EL (cell line): ENCODE measurements around the gene MCF2L.
"Not testable (repeated sequence)": the region's sequence is repeated elsewhere in the genome, so short reads cannot be mapped to it uniquely, and the experiment has no call there.

Experiments
- DNase-seq: peaks from one replicate; pipeline ENCODE4 v3.0.0-alpha.2; 2016

MCF2L gene

DNA sequence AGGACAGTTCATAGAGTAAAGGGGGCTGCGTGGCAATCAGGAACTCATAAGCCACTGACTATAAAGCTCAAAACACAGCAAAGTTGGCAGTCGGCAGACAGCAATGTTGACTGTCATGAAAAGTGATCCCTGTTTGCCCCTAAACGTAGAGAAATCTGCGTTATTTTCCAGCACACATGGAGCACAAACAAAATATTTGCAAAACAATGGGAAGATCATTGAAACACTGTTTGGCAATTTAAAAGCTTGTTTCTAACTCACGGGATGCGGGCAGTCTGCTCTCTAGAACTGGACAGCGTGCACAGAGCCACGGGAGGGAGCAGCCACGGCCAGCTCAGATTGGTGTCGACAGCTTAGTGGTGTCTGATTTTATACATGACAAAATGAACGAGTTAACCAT is 130.1 kb downstream of the MCF2L start:
- DNase-seq, result no peak

DNA sequence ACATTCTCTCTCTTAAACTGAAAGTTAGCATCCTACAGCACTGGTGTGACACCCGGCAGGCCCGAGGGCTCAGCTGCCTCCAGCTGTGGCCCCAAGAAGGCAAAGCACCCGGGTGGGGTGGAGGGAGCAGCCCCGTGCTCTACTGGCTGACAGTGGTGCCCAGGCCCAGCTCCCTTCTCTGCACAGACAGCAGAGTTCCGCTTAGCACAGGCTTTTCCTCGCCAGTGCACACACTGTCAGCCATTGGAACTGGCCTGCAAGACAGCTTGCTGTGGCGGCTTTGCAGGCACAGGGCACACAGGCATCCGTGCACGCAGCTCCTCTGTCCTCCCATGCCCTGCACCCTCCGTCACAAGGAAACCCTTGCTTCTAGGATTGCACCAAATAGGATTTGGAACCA is 133.3 kb downstream of the MCF2L start:
- not testable (repeated sequence) for DNase-seq

DNA sequence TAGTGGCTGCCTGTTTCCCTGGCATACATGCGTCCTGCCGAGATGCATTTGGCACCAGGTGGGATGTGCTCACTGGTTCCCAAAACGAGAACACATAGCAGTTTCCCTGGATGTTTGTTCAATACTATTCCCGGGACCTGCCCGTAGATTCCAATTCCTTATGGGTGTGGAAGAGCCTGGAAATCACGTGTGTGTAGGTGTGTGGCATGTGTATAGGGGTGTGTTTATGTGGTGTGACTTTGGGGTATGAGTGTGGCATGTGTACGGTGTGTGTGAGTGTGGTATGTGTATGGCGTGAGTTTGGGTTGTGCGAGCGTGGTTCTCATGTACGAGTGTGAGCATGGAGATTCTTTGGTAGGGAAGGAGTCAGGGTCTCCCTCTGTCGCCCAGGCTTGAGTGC is 133.7 kb downstream of the MCF2L start:
- no peak for DNase-seq

DNA sequence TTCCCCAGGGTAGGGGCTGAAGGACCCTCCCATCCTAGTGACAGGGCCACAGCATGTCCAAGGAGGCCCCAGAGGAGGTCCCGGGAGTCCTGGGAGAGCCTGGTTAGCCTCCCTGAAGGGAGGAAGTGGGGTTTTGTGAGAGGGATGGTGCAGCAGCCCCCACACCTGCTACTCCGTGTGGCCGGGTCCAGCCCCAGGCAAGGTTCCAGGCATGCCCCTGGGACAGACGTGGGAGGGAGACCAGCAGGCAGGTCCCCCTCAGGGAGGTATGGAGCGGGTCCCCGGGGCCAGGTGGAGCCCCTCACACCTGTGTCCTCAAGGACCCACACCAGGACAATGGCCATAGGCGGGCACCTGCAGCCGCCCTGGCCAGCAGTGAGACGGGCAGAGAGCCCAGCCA is 134.6 kb downstream of the MCF2L start:
- DNase-seq, result no peak

DNA sequence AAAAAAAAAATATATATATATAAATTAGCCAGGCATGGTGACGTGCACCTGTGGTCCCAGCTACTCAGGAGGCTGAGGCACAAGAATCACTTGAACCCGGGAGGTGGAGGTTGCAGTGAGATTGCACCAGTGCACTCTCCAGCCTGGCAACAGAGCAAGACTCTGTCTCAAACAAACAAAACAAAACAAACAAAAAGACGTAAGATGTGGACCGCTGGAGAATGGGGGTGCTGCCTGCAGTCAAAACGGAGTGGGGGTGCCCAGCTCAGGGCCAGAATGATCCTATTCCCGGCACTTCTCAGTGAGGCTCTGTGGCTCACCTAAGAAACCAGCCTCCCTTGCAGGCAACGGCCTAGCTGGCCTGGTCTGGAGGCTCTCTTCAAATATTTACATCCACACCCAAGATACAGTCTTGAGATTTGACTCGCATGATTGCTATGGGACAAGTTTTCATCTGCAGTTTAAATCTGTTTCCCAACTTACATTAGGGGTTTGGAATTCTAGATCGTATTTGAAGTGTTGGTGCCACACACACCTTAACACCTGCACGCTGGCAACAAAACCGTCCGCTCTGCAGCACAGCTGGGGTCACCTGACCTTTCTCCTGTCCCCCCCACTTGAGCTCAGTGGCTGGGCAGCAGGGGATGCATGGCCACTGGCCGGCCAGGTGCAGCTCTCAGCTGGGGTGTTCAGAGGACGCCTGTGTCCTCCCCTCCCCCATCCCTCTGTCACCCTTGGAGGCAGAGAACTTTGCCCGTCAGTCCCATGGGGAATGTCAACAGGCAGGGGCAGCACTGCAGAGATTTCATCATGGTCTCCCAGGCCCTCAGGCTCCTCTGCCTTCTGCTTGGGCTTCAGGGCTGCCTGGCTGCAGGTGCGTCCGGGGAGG is 136.3 kb downstream of the MCF2L start, which contains the start of gene F7:
Gene F7 (plus strand): TSS at position 760 of the 889 bp plus-strand sequence. CDS start 51 bp downstream, at position 811.
- no peak for DNase-seq

DNA sequence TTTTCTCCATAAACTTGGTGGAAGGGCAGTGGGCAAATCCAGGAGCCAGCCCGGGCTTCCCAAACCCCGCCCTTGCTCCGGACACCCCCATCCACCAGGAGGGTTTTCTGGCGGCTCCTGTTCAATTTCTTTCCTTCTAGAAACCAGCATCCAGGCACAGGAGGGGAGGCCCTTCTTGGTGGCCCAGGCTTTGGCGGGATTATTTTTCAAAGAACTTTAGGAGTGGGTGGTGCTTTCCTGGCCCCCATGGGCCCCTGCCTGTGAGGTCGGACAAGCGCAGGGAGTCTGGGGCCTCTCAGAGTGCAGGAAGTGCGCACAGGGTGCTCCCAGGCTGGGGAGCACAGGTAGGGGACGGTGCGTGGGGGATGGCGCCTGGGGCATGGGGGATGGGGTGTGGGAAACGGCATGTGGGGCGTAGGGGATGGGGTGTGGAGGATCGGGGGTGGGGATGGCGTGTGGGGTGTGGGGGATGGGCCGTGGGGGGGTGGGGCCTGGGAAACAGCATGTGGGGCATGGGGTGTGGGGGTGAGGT is 137.0 kb downstream of the MCF2L start:
- DNase-seq, result no peak

DNA sequence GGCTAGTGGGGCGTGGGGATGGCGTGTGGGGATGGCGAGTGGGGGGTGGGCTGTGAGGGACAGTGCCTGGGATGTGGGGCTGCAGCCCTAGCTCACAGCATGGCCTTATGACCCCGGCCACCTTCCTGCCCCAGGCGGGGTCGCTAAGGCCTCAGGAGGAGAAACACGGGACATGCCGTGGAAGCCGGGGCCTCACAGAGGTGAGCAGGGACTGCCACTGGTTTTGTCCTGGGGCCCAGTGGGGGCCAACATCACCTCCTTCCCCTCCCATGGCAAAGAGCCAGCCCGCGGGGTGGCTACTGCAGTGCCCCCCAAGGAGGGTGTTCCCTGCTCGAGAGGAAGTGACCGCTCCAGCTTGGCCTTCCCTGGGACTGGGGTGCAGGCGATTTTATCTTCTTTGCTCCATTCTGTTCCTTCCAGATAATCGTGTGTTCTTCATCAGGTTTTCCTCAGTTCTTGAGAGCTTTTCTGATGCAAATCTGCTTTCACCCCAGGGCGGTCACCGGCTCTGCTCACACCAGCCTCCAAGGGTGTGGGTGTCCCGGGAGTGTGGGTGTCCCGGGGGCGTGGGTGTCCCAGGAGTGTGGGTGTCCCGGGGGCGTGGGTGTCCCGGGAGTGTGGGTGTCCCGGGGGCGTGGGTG is 137.8 kb downstream of the MCF2L start:
- DNase-seq, result no peak

DNA sequence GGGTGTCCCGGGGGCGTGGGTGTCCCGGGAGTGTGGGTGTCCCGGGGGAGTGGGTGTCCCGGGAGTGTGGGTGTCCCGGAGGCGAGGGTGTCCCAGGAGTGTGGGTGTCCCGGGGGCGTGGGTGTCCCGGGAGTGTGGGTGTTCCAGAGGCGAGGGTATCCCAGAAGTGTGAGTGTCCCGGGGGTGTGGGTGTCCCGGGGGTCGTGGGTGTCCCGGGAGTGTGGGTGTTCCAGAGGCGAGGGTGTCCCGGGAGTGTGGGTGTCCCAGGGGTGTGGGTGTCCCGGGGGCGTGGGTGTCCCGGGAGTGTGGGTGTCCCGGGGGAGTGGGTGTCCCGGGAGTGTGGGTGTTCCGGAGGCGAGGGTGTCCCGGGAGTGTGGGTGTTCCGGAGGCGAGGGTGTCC is 139.5 kb downstream of the MCF2L start:
- not testable (repeated sequence) for DNase-seq

DNA sequence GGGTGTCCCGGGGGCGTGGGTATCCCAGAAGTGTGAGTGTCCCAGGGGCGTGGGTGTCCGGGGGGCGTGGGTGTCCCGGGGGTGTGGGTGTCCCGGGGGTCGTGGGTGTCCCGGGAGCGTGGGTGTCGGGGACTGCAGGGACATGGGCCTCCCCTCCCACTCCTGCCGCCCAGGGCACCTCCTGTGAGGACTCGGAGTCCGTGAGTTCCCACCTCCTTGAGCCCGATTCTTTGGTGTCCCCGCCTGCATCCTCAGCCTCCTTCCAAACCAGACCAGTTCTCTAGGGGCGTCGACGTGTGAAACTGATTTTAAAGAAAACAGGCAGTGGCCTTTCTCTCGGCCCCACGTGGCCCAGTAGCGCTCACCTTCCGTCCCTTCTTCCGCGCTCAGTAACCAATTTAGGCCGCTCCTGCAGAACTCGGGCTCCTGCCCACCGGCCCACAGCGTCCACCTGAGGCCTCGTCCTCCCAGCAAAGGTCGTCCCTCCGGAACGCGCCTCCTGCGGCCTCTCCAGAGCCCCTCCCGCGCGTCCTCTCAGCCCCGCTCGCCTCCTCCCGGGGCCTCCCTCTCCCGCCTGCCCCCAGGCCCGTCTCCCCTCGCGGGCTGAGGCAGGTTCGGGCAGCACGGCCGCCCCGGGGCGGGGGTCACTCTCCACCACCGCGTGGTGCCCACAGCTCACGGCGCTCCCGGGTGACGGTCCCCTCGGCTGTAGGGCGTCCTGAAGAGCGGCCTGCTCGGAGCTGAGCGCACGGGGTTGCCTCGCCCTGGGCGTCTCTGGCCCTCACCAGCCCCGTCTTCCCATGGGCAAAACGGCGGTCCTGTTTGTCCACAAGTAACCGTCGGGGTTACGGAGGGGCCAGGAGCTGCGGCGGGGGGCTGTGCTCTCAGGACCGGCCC is 140.4 kb downstream of the MCF2L start:
- DNase-seq, result no peak

DNA sequence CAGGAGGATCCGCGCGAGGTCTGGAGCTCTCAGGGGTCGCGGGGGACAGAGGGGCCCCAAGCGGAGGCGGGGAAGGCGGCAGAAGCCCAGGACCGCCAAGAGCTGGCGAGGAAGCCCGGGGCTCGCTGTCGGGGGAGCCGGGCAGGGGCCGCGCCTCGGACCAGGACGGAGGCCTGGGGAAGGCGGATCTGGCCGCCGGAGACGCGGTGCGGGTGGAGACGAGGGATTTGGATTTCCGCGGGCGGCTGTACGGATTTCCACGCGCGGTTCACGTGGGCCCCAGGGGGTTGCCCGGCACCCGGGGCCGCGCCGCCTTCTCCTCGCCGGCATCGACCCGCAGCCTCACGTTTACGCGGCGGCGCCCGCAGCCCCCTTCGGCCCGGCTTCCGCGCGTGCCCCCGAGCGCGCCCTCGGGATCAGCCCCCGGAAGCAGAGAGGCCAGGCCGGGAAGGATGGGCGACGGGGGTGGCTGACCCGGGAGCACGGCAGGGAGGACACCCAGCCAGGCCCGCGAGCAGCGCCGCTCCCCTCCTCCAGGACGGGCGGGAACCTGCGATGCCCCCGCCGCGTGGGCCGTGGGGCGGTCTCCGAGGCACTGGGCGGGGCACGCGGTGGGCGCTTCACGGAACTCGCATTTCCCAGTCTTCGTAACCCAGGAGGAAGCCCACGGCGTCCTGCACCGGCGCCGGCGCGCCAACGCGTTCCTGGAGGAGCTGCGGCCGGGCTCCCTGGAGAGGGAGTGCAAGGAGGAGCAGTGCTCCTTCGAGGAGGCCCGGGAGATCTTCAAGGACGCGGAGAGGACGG is 141.2 kb downstream of the MCF2L start:
- no peak for DNase-seq

DNA sequence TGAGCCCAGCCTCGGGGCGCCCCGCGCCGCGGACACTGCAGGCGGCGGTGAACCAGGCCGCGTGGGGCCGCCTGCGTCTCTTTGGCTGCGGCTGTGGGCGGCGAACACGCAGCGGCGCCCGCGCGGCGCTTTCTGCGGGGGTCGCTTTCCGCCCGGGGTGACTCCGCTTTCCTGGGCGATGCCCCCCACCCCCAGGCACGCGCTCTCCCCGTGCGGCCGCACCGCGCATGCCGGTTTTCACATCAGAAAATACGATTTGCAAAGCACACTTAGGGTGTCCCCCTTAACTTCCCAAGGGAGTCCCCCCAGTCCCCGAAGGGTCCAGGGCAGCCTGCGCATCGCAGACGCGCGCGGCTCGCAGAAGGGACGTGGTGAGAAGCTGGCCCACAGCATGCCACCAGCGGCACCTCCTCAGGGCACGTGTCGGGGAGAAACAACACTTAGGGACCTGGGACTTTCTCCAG is 141.9 kb downstream of the MCF2L start:
- DNase-seq, result no peak

DNA sequence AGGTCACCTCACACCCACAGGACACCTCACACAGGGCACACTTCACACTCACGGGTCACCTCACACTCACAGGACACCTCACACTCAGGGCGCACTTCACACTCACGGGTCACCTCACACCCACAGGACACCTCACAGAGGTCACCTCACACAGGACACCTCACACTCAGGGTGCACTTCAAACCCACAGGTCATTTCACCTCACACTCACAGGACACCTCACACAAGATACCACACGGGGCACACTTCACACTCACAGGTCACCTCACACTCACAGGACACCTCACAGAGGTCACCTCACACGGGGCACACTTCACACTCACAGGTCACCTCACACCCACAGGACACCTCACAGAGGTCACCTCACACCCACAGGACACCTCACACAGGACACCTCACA is 142.8 kb downstream of the MCF2L start:
- DNase-seq, result not testable (repeated sequence)

DNA sequence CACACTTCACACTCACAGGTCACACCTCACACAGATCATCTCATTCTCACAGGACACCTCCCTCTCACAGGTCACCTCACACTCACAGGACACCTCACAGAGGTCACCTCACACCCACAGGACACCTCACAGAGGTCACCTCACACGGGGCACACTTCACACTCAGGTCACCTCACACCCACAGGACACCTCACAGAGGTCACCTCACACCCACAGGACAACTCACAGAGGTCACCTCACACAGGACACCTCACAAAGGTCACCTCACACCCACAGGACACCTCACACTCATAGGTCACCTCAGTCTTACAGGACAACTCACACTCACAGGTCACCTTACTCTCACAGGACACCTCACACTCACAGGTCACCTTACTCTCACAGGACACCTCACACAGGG is 143.5 kb downstream of the MCF2L start:
- DNase-seq, result not testable (repeated sequence)

DNA sequence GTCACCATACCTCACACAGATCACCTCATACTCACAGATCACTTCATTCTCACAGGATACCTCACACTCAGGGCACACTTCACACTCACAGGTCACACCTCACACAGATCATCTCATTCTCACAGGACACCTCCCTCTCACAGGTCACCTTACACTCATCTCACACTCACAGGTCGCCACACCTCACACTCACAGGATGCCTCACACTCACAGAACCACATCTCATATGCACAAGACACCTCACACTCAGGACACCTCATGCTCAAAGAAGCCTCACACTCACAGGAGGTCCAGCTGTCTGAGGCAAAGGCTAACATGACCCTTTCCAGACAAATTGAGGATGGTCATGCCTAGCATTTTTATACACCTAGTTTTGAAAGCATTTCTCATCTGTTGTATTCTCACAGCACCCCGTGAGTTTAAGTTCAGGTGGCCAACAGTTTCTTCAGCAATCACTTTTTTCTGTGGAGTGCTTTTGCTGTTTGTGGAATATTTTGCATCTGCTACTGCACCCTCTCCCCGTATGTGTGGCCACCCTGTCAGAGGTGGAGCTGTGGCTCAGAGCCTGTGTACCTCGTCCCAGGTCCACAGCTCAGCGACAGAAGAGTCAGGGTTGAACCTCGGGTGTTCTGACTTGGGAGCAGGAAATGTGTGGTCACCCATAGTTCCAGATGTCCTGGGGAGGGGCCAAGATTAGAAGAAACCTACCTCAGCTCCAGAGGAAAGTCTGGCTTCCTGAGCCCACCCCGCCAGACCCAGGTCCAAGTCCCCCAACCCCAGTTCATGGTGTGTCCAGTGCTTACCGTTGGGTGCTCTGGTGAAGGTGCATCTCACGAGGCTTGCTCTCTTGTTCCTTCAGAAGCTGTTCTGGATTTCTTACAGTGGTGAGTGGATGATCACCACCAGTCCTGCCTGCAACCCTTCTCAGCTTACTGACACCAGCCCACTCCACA is 144.2 kb downstream of the MCF2L start:
- DNase-seq, result no peak

DNA sequence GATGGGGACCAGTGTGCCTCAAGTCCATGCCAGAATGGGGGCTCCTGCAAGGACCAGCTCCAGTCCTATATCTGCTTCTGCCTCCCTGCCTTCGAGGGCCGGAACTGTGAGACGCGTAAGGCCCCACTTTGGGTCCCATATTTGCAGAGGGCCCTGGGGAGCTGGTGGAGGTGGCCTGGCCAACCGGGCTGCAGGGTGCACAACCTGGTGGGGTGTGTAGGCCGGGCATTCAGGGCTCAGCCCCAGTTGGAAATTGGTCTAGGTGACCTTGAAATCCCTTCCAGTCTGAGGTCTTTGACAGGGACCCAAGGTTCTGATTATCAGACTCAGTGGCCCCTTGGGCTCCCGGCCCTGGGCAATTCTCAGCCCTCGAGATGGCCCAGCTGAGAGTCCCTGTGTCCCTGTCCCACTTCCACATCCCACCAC is 144.8 kb downstream of the MCF2L start:
- no peak for DNase-seq

DNA sequence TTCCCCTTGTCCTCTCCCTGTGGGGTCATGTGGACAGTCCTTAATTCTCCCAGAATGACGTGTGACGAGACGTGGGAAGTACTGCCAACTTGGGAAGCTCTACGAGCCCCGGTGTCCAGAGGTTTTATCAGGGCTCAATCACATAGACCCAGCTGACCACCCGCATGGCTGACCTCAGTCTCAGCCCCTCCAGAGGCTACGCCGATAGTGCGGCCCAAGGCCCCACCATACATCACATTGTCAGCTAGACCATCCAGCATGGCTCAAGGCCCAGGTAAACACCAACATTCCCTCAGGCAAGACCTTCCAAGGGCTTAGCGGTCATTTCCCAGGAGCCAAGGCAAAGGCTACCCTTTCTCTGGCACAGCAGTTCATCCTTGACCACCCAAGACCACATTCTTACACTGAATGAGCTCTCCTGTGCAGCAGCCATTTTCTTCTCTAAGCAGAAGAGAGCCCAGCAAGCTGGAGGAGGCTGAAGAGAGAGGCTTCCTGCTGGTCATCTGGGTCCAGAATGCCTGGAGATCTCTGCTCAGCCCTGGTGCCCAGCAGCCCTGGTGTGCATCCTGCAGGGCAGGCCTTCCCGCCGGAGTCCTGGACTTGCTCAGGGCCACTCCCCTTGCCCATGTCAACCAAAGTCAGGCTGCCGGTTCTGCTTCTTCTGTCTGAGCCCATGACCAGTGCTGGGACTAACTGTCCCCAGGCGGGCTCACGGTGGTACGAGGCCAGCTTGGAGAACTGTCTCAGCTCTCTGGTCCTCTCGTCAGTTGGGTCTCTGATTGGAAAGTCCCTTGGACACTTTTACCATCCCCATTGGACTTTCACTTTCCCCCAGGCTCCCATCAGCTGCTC is 145.7 kb downstream of the MCF2L start:
- no peak for DNase-seq

DNA sequence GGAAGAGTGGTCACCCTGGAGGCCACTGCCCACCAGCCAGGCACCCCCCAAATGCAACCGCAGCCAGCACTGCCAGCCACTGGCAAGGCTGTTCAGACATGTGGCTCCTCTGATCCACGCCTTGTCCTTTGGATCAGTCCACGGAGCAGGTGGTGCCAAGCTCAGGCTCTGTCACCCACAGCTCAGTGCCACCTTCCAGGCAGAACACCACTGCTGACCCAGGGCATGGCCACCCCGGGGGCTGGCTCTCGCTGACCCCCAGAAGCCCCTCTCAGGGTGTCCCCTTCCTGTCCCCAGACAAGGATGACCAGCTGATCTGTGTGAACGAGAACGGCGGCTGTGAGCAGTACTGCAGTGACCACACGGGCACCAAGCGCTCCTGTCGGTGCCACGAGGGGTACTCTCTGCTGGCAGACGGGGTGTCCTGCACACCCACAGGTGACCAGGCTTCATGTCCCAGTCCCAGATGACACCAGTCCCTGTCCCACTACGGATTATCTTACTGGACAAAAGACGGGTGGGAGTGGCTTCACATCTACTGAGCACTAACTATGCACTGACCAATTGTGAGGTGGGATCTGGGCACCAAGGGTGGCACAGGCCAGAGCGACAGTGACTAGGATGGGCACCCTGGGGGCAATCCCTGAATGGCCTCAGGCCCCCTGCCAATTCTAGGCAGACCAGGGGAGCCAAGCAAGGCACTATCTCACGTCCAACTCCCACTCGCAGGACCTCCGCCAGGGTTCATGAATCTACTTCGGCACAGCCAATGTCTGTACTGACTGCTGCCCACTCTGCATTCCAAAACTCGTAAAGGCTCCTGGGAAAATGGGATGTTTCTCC is 146.6 kb downstream of the MCF2L start:
- DNase-seq, result no peak

DNA sequence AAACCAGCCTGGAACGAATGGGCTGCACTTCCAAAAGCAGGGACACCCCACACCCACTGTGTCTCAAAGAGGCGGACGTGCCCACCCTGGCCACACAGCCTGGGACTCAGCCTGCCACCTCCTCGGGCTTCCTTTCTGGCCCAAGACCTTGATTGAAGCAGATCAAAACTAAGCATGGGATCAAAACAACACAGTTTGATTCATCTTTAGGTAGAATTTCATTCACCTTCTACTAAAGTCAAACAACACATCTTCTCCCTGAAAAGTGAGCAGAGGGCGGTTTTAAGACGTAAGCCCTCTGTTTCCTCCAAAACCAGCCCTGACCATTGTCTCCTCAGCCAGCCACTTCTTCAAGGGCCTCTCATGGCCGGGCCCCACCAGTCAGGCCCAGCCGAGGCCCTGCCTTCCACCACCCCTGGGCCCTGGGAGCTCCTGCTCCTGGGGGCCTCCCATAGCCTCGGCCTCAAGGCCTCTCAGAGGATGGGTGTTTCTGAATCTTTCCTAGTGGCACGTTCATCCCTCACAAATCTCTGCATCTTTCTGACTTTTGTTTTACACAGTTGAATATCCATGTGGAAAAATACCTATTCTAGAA is 147.3 kb downstream of the MCF2L start:
- no peak for DNase-seq
